Loucy (cell line): ENCODE data around the gene SLC30A7.
"Not testable (repeated sequence)": the region's sequence is repeated elsewhere in the genome, so short reads cannot be mapped to it uniquely, and the experiment has no call there.

ENCODE experiments used
- H2AFZ ChIP-seq: fragments of 200-600 bp; sonication (generic); 2 replicates; pipeline ENCODE4 v1.6.0; 2016; ENCODE audit warnings: antibody characterized with exemption, mild to moderate bottlenecking, low read length, moderate library complexity
- H3F3A ChIP-seq: fragments of 200-600 bp; 2 replicates; pipeline ENCODE4 v1.6.0; 2016; ENCODE audit warnings: antibody characterized with exemption, low read depth, mild to moderate bottlenecking
- H3K27me3 ChIP-seq: fragments of 200-600 bp; sonication (generic); 2 replicates; pipeline ENCODE4 v1.6.1; 2014; ENCODE audit warnings: low read length, mild to moderate bottlenecking; ENCODE audit not compliant: insufficient read depth, poor library complexity, severe bottlenecking
- H3K36me3 ChIP-seq: fragments of 200-600 bp; sonication (generic); 2 replicates; pipeline ENCODE4 v1.6.1; 2016; ENCODE audit warnings: low read length; ENCODE audit not compliant: insufficient read depth
- H3K4me1 ChIP-seq: fragments of 200-600 bp; sonication (generic); 2 replicates; pipeline ENCODE4 v1.5.1; 2014; ENCODE audit warnings: low read length, mild to moderate bottlenecking; ENCODE audit not compliant: insufficient read depth, poor library complexity, severe bottlenecking
- H3K4me2 ChIP-seq: fragments of 200-600 bp; sonication (generic); 2 replicates; pipeline ENCODE4 v1.6.0; 2014; ENCODE audit warnings: antibody characterized with exemption, low read length, low read depth, mild to moderate bottlenecking; ENCODE audit not compliant: poor library complexity, severe bottlenecking
- H3K4me3 ChIP-seq: fragments of 200-600 bp; sonication (generic); 2 replicates; pipeline ENCODE4 v1.5.1; 2014; ENCODE audit warnings: low read length, mild to moderate bottlenecking, mixed read lengths; ENCODE audit not compliant: poor library complexity, severe bottlenecking
- H3K79me2 ChIP-seq: fragments of 200-600 bp; sonication (generic); 2 replicates; pipeline ENCODE4 v1.6.1; 2014; ENCODE audit warnings: low read length; ENCODE audit not compliant: insufficient read depth
- H3K9ac ChIP-seq: fragments of 200-600 bp; sonication (generic); 2 replicates; pipeline ENCODE4 v1.6.0; 2014; ENCODE audit warnings: mild to moderate bottlenecking, low read depth, low read length, moderate library complexity; ENCODE audit not compliant: poor library complexity, severe bottlenecking
- H3K9me2 ChIP-seq: fragments of 200-600 bp; sonication (generic); replicated peaks from 2 replicates; pipeline ENCODE4 v1.6.1; 2016; ENCODE audit warnings: low read depth, low read length, mixed read lengths
- H3K9me3 ChIP-seq: fragments of 200-600 bp; sonication (generic); 2 replicates; pipeline ENCODE4 v1.6.1; 2014; ENCODE audit warnings: mild to moderate bottlenecking, antibody characterized with exemption, low read length, low read depth; ENCODE audit not compliant: insufficient read depth
- H4K20me1 ChIP-seq: fragments of 200-600 bp; sonication (generic); 2 replicates; pipeline ENCODE4 v1.6.0; 2014; ENCODE audit warnings: antibody characterized with exemption, low read length, mild to moderate bottlenecking; ENCODE audit not compliant: insufficient read depth, poor library complexity, severe bottlenecking
- CTCF ChIP-seq: fragments of 200-600 bp; sonication (generic); conservative IDR thresholded peaks from 2 replicates; pipeline ENCODE4 v1.5.1; 2014; ENCODE audit warnings: mild to moderate bottlenecking, antibody characterized with exemption, low read length
- EZH2phosphoT487 ChIP-seq: fragments of 200-600 bp; IDR thresholded peaks from 2 replicates; pipeline ENCODE4 v1.6.1; 2018; ENCODE audit warnings: antibody characterized with exemption, mild to moderate bottlenecking, moderate library complexity, borderline replicate concordance

Gene SLC30A7

GRCh38 chr1:100930494-100930893, 34.6 kb downstream of the SLC30A7 start:
- Histone ChIP-seq H3K4me3 (no peak overlapping the region), H2AFZ (no peak overlapping the region), H3F3A (peaks cover 13% of the 10 kb centered on the region; the same call in 1 of the 2 replicates), H3K4me1 (peaks cover 33% of the 10 kb centered on the region), H3K9ac (no peak overlapping the region), H3K9me3 (no peaks in the 10 kb centered on the region), H3K4me2 (no peak overlapping the region), H3K9me2 (no peaks in the 10 kb centered on the region), H4K20me1 (no peaks in the 10 kb centered on the region), H3K36me3 (peaks cover 20% of the 10 kb centered on the region; the same call in 1 of the 2 replicates), H3K79me2 (no peaks in the 10 kb centered on the region), H3K27me3 (no peaks in the 10 kb centered on the region)
- TF ChIP-seq CTCF = no peak
- TF ChIP-seq EZH2phosphoT487 = no peak

DNA sequence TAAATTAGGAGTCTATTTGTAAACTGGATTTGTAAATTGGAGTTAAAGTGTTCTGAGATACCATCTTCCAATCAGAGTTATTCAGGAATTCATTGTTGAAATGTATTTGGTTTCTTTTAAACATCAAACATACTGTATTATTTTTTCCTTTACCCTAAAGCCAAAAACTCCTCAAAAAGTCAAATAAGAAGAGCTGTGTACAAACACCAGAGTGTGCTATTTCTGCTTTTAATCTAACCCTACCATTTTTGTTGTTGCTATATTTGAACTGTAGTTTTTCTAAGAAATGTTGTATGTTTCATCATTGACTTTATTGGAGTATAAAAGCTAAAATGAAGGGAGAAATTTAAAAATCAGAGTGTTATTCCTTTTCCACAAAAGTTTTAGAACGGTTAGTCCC, 35.8 kb downstream of the SLC30A7 start:
- H4K20me1 ChIP-seq = no peaks in the 10 kb centered on the region
- no peak overlapping the region for H3K9ac ChIP-seq
- H3K9me3 ChIP-seq = no peaks in the 10 kb centered on the region
- H3K27me3 ChIP-seq = no peaks in the 10 kb centered on the region
- H3K79me2 ChIP-seq = no peaks in the 10 kb centered on the region
- no peak overlapping the region for H3K4me3 ChIP-seq
- peak; percentile 45 for TF ChIP-seq CTCF
- no peak for TF ChIP-seq EZH2phosphoT487
- 0 out of 2 replicates have a peak, but pooled peaks cover 11% of the 10 kb centered on the region for H3F3A ChIP-seq
- H3K9me2 ChIP-seq = no peaks in the 10 kb centered on the region
- H3K4me1 ChIP-seq = peaks cover 35% of the 10 kb centered on the region
- no peak overlapping the region for H2AFZ ChIP-seq
- no peak overlapping the region for H3K4me2 ChIP-seq
- peaks cover 14% of the 10 kb centered on the region; the same call in 1 of the 2 replicates for H3K36me3 ChIP-seq

- H2AFZ ChIP-seq, H3K9me3 ChIP-seq, H3K4me3 ChIP-seq, H3K4me2 ChIP-seq, H3K79me2 ChIP-seq, H3K9ac ChIP-seq, H3K9me2 ChIP-seq, H3F3A ChIP-seq, H4K20me1 ChIP-seq, H3K27me3 ChIP-seq: not testable (repeated sequence)
- Histone ChIP-seq H3K36me3 (peaks cover 30% of the 10 kb centered on the region; the same call in 1 of the 2 replicates), H3K4me1 (peaks cover 18% of the 10 kb centered on the region)
Observed at GRCh38 chr1:100933555-100933954, 37.7 kb downstream of the SLC30A7 start.

DNA sequence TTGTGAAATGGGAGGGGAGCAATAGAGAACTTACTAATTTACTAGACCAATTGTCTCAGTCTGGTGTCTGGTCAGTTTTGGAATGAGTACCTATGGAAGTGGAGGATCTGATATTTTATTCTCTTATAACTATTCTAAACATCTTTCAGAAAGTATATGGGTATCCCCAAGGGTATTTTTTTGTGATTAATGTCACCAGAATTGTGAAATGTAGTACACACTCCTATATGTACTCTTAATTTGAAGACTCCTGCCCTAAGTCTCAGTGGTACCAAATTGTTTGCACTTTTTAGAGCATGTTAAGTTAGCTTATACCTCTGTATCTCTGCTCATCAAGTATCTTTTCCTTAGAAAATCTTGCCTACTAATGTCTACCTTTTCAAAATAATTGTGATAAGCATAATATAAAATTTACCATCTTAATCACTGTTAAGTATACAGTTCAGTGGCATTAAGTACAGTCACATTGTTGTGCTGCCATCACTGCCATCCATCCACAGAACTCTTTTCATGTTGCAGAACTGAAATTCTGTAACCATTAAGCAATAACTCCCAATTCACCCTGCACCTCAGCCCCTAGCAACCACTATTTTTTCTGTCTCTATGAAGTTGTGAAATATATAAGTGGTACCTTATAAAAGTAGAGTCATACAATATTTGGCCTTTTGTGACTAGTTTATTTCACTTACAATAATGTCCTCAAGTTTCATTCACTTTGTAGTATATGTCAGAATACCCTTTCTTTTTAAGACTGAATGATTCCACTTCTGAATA, 40.5 kb downstream of the SLC30A7 start:
- Histone ChIP-seq H3K27me3 (no peaks in the 10 kb centered on the region), H3K36me3 (peaks cover 35% of the 10 kb centered on the region; the same call in 1 of the 2 replicates), H2AFZ (no peak overlapping the region), H3K9me2 (no peaks in the 10 kb centered on the region), H3F3A (no peaks in the 10 kb centered on the region), H3K79me2 (no peaks in the 10 kb centered on the region), H3K4me2 (no peak overlapping the region), H3K9me3 (no peaks in the 10 kb centered on the region), H4K20me1 (no peaks in the 10 kb centered on the region), H3K9ac (no peak overlapping the region), H3K4me1 (peaks cover 6% of the 10 kb centered on the region), H3K4me3 (no peak overlapping the region)
- TF ChIP-seq EZH2phosphoT487 (no peak), CTCF (no peak)
